Activated B cell treated with CpG ODN at 0.5 μM for 24 hours (primary cell): Measurements from ENCODE around the gene MAB21L4. TPM values are rescaled to one million over a fixed set of nuclear protein-coding genes. Genes with fewer than 3 reads are reported as not detected.
A peak's percentile ranks its signal among the peaks of the same experiment; 100 is the strongest.

Experiments
- ATAC-seq: fragments of 200-7000 bp; cut with Tn5 transposase; one replicate; pipeline ENCODE4 v1.10.0; 2021; ENCODE audit warnings: low read depth, mild to moderate bottlenecking, moderate library complexity
- CTCF ChIA-PET: fragments of 350-600 bp; sonication (Branson Sonifier 250); formaldehyde crosslinking; loops from one replicate; lab custom pipeline; 2021; ENCODE audit warnings: antibody characterized with exemption; lab: Charles Lee
- POLR2A ChIA-PET: fragments of 350-600 bp; sonication (Branson Sonifier 250); formaldehyde crosslinking; loops from one replicate; lab custom pipeline; 2021; ENCODE audit warnings: antibody characterized with exemption; lab: Charles Lee
- DNase-seq: peaks from one replicate; pipeline ENCODE4 v3.0.0; 2022
- H3K27ac Mint-ChIP-seq: one replicate; pipeline ENCODE4 v1.8.0; 2020; ENCODE audit warnings: mixed read lengths
- H3K27me3 Mint-ChIP-seq: one replicate; pipeline ENCODE4 v1.8.0; 2021; ENCODE audit warnings: mixed read lengths
- H3K36me3 Mint-ChIP-seq: one replicate; pipeline ENCODE4 v1.8.0; 2021; ENCODE audit warnings: low read depth, mixed read lengths
- H3K4me1 Mint-ChIP-seq: one replicate; pipeline ENCODE4 v1.8.0; 2021; ENCODE audit warnings: mixed read lengths
- H3K4me3 Mint-ChIP-seq: one replicate; pipeline ENCODE4 v1.8.0; 2020; ENCODE audit warnings: mild to moderate bottlenecking, mixed read lengths
- H3K9me3 Mint-ChIP-seq: one replicate; pipeline ENCODE4 v1.8.0; 2020; ENCODE audit warnings: mixed read lengths
- intact Hi-C: fragments of 100-400 bp; cut with micrococcal nuclease; formaldehyde crosslinking; loops from one replicate; pipeline ENCODE4 v1.15.1; 2024
- total RNA-seq: library from RNA; stranded (reverse); gene quantifications from 2 replicates; pipeline ENCODE4 v1.2.3, GENCODE V29; 2022
- TF ChIP-seq, protein P1 (sequence below): fragments of 200-600 bp; IDR thresholded peaks from one replicate; pipeline ENCODE4 v1.8.0; 2022; ENCODE audit warnings: antibody characterized with exemption, mild to moderate bottlenecking

The MAB21L4 gene
- total RNA-seq, 1 donor from 2014 or later = not detected

GRCh38 chr2:240851078-240851991 is 44.6 kb downstream of the MAB21L4 start:
- DNase-seq = peak; percentile 75
- Mint-ChIP-seq H3K36me3 (no peaks in the 10 kb centered on the region), H3K4me3 (no peak overlapping the region), H3K9me3 (peaks cover 13% of the 10 kb centered on the region), H3K4me1 (no peaks in the 10 kb centered on the region), H3K27me3 (no peaks in the 10 kb centered on the region), H3K27ac (no peak overlapping the region)
- intact Hi-C loops = loop anchor here (1.0 to 5.0 kb wide), 2 partner anchors 299 to 881 kb away; partner anchors contain the start of genes D2HGDH and PPP1R7
- ChIA-PET POLR2A (no interaction called here), CTCF (interaction anchor here (1.4 to 1.5 kb wide), 2 partner anchors 808 to 1027 kb away, joined by 5 to 7 read pairs; no protein-coding TSS in a partner anchor)
- TF ChIP-seq, protein P1, sequence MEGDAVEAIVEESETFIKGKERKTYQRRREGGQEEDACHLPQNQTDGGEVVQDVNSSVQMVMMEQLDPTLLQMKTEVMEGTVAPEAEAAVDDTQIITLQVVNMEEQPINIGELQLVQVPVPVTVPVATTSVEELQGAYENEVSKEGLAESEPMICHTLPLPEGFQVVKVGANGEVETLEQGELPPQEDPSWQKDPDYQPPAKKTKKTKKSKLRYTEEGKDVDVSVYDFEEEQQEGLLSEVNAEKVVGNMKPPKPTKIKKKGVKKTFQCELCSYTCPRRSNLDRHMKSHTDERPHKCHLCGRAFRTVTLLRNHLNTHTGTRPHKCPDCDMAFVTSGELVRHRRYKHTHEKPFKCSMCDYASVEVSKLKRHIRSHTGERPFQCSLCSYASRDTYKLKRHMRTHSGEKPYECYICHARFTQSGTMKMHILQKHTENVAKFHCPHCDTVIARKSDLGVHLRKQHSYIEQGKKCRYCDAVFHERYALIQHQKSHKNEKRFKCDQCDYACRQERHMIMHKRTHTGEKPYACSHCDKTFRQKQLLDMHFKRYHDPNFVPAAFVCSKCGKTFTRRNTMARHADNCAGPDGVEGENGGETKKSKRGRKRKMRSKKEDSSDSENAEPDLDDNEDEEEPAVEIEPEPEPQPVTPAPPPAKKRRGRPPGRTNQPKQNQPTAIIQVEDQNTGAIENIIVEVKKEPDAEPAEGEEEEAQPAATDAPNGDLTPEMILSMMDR = peak; percentile 65
- ATAC-seq = peak; percentile 86

DNA sequence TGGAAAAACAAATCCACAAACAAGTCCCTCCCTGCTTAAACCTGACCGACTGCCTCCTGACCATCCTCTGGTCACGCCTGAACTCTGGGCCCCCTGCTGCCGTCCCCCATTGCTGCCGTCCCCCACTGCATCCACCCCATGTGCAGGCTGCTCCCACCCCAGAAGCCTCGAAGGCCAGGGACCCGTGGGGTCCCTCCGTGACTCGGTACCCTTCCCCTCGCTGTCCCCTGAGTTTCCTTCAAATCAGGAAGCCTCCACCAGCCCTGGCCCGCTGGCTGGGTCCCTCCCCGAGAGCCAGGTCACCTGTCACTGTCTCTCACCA is 45.2 kb downstream of the MAB21L4 start:
- Mint-ChIP-seq H3K36me3 (no peaks in the 10 kb centered on the region), H3K4me1 (no peaks in the 10 kb centered on the region), H3K27ac (no peak overlapping the region), H3K9me3 (peaks cover 13% of the 10 kb centered on the region), H3K27me3 (no peaks in the 10 kb centered on the region), H3K4me3 (no peak overlapping the region)
- TF ChIP-seq, protein P1 = no peak
- intact Hi-C loops = loop anchor here (1.0 to 5.0 kb wide), 2 partner anchors 300 to 882 kb away; partner anchors contain the start of genes D2HGDH and PPP1R7
- CTCF ChIA-PET = interaction anchor here (1.5 kb wide), 1 partner anchor 808 kb away, joined by 5 read pairs; no protein-coding TSS in a partner anchor
- POLR2A ChIA-PET = no interaction called here
- no peak for ATAC-seq
- no peak for DNase-seq

DNA sequence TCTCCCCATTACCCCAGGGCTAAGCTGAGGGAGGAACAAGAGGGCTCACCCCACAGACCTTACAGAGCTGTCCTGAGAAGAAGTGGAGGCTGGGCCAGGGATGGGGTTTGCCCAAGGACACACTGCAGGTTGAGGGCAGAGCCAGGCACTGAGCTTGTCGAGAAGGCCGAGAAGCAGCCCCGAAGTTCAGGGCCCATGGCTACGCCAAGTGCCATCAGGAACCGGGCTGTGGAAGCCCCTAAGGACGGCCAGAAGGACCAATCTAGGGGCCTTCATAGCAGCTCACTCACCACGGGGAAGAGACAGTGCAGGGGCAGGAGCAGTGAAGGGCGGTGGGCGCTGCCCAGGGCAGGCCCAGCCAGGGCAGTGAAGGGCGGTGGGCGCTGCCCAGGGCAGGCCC is 45.9 kb downstream of the MAB21L4 start:
- Mint-ChIP-seq H3K4me1 (no peaks in the 10 kb centered on the region), H3K27me3 (no peaks in the 10 kb centered on the region), H3K27ac (no peak overlapping the region), H3K4me3 (no peak overlapping the region), H3K36me3 (no peaks in the 10 kb centered on the region), H3K9me3 (peaks cover 14% of the 10 kb centered on the region)
- intact Hi-C loops = loop anchor here (5.0 kb wide), 1 partner anchor 882 kb away; the partner anchor contains the start of gene D2HGDH
- ChIA-PET POLR2A (no interaction called here), CTCF (interaction anchor here (0.7 kb wide), 1 partner anchor 300 kb away, joined by 4 read pairs; the partner anchor contains the start of gene PPP1R7)
- DNase-seq = no peak
- TF ChIP-seq, protein P1 = no peak
- ATAC-seq = no peak

- Mint-ChIP-seq H3K36me3 (no peaks in the 10 kb centered on the region), H3K27ac (no peak overlapping the region), H3K4me1 (no peaks in the 10 kb centered on the region), H3K9me3 (peaks cover 10% of the 10 kb centered on the region), H3K4me3 (no peak overlapping the region), H3K27me3 (no peaks in the 10 kb centered on the region)
- ATAC-seq (no peak), DNase-seq (no peak)
- intact Hi-C loops = no loop called here
- ChIA-PET POLR2A (no interaction called here), CTCF (no interaction called here)
- TF ChIP-seq, protein P1 = no peak
Observed at GRCh38 chr2:240848900-240849680, 46.9 kb downstream of the MAB21L4 start.
